ENCODE measurements around the gene ARFGAP2. TPM values are rescaled to one million over a fixed set of nuclear protein-coding genes. Genes with fewer than 3 reads are reported as not detected.

ARFGAP2 gene
- total RNA-seq, 4 donors from 2014 or later, result 92.5 to 141 (median 120) TPM

DNA sequence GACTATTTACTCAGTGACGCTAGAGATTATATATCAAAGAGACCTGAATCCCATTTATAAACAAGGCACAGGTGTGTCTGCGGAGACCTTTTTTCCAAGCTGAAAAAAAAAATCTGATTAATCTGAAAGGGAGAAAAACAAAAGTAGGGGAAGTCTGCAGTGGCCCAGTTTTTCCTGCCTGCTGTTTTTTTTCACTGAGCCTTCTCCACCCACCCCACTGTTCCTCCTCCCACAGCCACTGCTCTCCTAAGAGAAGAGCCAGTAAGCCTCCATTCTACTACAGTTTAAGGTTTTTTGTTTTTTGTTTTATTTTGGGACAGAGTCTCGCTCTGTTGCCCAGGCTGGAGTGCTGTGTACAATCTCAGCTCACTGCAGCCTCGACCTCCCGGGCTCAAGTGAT lies 18.4 kb downstream of the ARFGAP2 start:
- intact Hi-C loops (cut with DNase I), result no loop called here
- no peak overlapping the region for H3K27ac ChIP-seq (replicated peaks in 1 of 4)
- no peaks in the 10 kb centered on the region for H3K9me3 ChIP-seq
- H3K27me3 ChIP-seq, result no peaks in the 10 kb centered on the region
- TF ChIP-seq, protein P1, sequence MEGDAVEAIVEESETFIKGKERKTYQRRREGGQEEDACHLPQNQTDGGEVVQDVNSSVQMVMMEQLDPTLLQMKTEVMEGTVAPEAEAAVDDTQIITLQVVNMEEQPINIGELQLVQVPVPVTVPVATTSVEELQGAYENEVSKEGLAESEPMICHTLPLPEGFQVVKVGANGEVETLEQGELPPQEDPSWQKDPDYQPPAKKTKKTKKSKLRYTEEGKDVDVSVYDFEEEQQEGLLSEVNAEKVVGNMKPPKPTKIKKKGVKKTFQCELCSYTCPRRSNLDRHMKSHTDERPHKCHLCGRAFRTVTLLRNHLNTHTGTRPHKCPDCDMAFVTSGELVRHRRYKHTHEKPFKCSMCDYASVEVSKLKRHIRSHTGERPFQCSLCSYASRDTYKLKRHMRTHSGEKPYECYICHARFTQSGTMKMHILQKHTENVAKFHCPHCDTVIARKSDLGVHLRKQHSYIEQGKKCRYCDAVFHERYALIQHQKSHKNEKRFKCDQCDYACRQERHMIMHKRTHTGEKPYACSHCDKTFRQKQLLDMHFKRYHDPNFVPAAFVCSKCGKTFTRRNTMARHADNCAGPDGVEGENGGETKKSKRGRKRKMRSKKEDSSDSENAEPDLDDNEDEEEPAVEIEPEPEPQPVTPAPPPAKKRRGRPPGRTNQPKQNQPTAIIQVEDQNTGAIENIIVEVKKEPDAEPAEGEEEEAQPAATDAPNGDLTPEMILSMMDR (IDR thresholded peaks at IDR 0.05), result no peak
- no peak for TF ChIP-seq EP300 (IDR thresholded peaks at IDR 0.05)
- TF ChIP-seq POLR2A (IDR thresholded peaks at IDR 0.05; ENCODE audit: low read depth), result no peak
- no peak for TF ChIP-seq POLR2AphosphoS5 (IDR thresholded peaks at IDR 0.05)
- WGBS, result 68% methylated on average over 5 of the region's 5 CpGs
- DNase-seq (ENCODE audit: extremely low spot score), result no peak
- no peak overlapping the region for H3K4me3 ChIP-seq
- peaks cover 0 to 62% (median 22%) of the 10 kb centered on the region in 4 donors for H3K36me3 ChIP-seq
- peaks cover 12 to 29% (median 26%) of the 10 kb centered on the region in 4 donors for H3K4me1 ChIP-seq

DNA sequence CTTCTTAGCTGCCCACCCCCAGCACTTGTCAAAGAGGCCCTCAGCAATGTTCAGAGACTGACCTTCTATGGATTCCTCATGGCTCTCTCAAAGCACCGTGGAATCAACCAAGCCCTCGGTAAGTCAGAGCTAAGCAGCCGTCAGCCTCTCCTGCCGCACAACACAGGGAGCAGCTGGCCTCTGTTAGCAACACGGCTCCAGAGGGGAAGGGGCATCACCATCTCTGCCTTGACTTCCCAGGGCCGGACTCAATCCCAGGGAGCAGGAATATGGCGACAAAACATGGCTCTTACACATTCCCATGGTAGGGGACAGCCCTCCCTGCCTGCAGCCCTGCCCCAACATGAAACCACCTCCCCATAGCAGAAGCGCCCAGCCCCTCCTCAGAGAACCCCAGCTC lies 18.9 kb downstream of the ARFGAP2 start:
- no peaks in the 10 kb centered on the region for H3K9me3 ChIP-seq
- TF ChIP-seq POLR2AphosphoS5 (IDR thresholded peaks at IDR 0.05), result no peak
- TF ChIP-seq, protein P1 (IDR thresholded peaks at IDR 0.05), result no peak
- 88% methylated on average over 1 of the region's 8 CpGs for WGBS
- no peak overlapping the region for H3K4me3 ChIP-seq
- H3K27me3 ChIP-seq, result no peaks in the 10 kb centered on the region
- peaks cover 12 to 32% (median 27%) of the 10 kb centered on the region in 4 donors for H3K4me1 ChIP-seq
- no peak overlapping the region for H3K27ac ChIP-seq (replicated peaks in 1 of 4)
- intact Hi-C loops (cut with DNase I), result no loop called here
- peaks cover 0 to 61% (median 21%) of the 10 kb centered on the region in 4 donors for H3K36me3 ChIP-seq
- no peak for DNase-seq (ENCODE audit: extremely low spot score)

DNA sequence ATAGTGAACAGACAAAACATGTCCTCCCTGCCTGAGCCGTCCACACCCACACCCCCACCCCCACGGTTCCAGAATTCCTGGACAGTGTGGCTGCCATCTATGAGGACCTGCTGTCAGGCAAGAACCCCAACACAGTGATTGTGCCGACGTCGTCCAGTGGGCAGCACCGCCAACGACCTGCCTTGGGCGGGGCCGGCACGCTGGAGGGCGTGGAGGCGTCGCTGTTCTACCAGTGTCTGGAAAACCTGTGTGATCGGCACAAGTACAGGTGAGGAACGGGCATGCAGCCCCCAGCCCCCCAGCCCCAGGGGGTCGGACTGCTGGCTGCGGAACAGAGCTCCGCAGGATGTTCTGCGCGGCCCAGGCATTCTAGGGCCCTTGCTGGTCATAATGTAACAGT lies 19.7 kb downstream of the ARFGAP2 start:
- Histone ChIP-seq H3K36me3 (peaks cover 0 to 55% (median 16%) of the 10 kb centered on the region in 4 donors), H3K9me3 (no peaks in the 10 kb centered on the region), H3K4me3 (no peak overlapping the region), H3K4me1 (peaks cover 9 to 26% (median 25%) of the 10 kb centered on the region in 4 donors), H3K27me3 (no peaks in the 10 kb centered on the region), H3K27ac (replicated peaks in 1 of 4) (no peak overlapping the region)
- WGBS, result 89% methylated on average over 16 of the region's 20 CpGs
- no peak for DNase-seq (ENCODE audit: extremely low spot score)
- TF ChIP-seq POLR2A (IDR thresholded peaks at IDR 0.05; ENCODE audit: low read depth) (no peak), POLR2AphosphoS5 (IDR thresholded peaks at IDR 0.05) (no peak), EP300 (IDR thresholded peaks at IDR 0.05) (no peak)
- TF ChIP-seq, protein P1 (IDR thresholded peaks at IDR 0.05), result no peak
- intact Hi-C loops (cut with DNase I), result no loop called here

DNA sequence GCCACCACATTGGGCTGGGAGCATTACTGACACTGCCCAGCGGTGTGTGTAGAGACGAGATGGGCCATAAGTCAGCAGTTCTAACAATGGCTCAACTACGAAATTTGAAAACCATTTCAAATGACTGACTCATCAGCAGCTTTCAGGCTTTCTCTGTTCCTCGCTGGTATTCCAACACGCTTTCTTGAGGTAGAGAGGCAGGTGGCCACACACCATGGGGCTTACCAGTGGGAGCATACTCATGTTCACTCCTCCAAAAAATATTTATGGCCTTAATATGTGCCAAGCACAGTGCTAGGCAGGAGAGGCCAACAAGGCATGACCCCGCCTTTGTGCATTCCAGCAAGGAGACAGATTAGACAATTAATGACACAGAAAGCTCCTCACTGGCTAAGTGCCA lies 20.3 kb downstream of the ARFGAP2 start:
- Histone ChIP-seq H3K27me3 (no peaks in the 10 kb centered on the region), H3K27ac (replicated peaks in 1 of 4) (no peak overlapping the region), H3K9me3 (no peaks in the 10 kb centered on the region), H3K4me3 (no peak overlapping the region), H3K4me1 (peaks cover 3 to 20% (median 19%) of the 10 kb centered on the region in 4 donors), H3K36me3 (peaks cover 0 to 51% (median 16%) of the 10 kb centered on the region in 4 donors)
- DNase-seq (ENCODE audit: extremely low spot score), result no peak
- WGBS, result 85% methylated on average over 6 of the region's 6 CpGs
- intact Hi-C loops (cut with DNase I), result no loop called here
- TF ChIP-seq EP300 (IDR thresholded peaks at IDR 0.05), result no peak
- no peak for TF ChIP-seq POLR2A (IDR thresholded peaks at IDR 0.05; ENCODE audit: low read depth)
- TF ChIP-seq, protein P1 (IDR thresholded peaks at IDR 0.05), result no peak
- TF ChIP-seq POLR2AphosphoS5 (IDR thresholded peaks at IDR 0.05), result no peak

DNA sequence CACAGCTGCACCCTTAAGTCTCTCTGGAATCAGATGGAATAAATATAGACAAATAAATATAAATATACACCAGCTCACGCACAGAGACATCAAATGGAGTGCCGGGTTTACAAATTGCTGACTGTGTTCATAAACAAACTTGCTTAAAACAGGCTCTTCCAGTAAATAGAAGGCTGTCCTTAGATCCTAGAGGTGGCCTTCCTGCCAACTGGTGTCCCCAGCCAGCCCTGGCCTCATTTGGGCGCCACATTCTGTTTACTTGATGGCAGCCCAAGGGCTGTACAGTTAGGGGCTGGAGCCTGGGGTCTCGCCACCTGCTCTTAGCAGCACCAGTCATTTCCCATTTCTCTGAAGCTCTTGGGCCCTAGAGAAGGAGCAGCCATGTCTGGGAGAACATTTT lies 20.8 kb downstream of the ARFGAP2 start:
- Histone ChIP-seq H3K36me3 (peaks cover 0 to 51% (median 16%) of the 10 kb centered on the region in 4 donors), H3K9me3 (no peaks in the 10 kb centered on the region), H3K27me3 (no peaks in the 10 kb centered on the region), H3K4me3 (no peak overlapping the region), H3K4me1 (peaks cover 0 to 15% (median 14%) of the 10 kb centered on the region in 4 donors), H3K27ac (replicated peaks in 1 of 4) (no peak overlapping the region)
- DNase-seq (ENCODE audit: extremely low spot score), result no peak
- WGBS, result 90% methylated on average over 4 of the region's 4 CpGs
- TF ChIP-seq POLR2AphosphoS5 (IDR thresholded peaks at IDR 0.05) (no peak), POLR2A (IDR thresholded peaks at IDR 0.05; ENCODE audit: low read depth) (no peak), EP300 (IDR thresholded peaks at IDR 0.05) (no peak)
- TF ChIP-seq, protein P1 (IDR thresholded peaks at IDR 0.05), result no peak
- intact Hi-C loops (cut with DNase I), result no loop called here
